Gastroesophageal sphincter (tissue), 3 donors: ENCODE data around the gene MEGF6.

Source experiments
- CTCF ChIP-seq, 4 experiments: fragments of 200-600 bp in 2 of 4; fragments of 450-650 bp in 2 of 4; sonication (generic) in 1 of 4; IDR thresholded peaks; one replicate each; pipeline ENCODE4 v1.5.1; 2017 to 2019; ENCODE audit warnings: antibody characterized with exemption in 4 of 4, mild to moderate bottlenecking in 2 of 4, moderate library complexity in 2 of 4
- POLR2A ChIP-seq, 2 donors: fragments of 450-650 bp; IDR thresholded peaks; one replicate each; pipeline ENCODE4 v1.6.1; 2017; ENCODE audit warnings: antibody characterized with exemption in 2 of 2, mild to moderate bottlenecking in 2 of 2, moderate library complexity in 1 of 2
- POLR2AphosphoS5 ChIP-seq: sonication (generic); formaldehyde crosslinking; IDR thresholded peaks from one replicate; pipeline ENCODE4 v1.6.1; 2017; ENCODE audit warnings: antibody characterized with exemption

DNA sequence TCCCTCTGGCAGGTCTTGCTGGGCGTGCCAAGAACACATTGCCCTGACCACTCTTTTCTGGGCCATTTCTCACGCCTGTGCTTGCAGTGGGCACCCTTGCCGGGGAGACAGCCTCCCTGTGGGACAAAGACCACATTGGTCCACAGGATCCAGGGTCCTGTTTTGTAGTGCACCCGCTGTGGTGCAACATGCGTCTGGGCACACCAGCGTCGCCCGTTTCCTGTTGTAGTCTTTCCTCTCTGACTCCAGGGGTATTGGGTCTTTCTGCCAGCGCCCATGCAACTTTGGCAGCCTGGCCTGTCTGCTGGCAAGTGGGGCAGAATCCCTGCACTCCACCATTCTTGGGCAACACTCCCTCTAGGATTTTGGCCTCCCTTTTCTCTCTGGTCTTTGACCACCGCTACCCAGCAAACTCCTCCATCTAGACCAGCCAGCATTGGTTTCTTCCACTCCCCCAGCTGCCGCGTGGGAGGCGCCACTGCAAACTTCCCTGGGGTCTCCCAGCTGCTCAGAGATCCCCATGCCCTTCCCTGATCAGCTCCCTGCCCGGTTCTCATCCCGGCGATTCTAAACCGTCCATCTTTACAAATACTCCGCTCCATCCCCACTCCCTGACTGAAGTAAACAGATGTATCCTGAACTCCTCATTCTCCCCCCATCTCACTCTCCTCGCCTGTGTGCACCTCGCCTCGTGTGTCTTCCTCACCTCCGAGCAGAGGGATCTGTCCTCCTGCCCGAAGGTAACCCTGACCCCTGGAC is 12.3 kb upstream of the MEGF6 start:
- TF ChIP-seq POLR2A (IDR thresholded peaks at IDR 0.05) = no peak
- TF ChIP-seq CTCF (IDR thresholded peaks at IDR 0.05) = no peak
- no peak for TF ChIP-seq POLR2AphosphoS5
